BLaER1 treated with 17β-estradiol and CSF1 and Interleukin-3, amounts not matched to agents 10 nM and 100 nM (cell line): ENCODE data around the gene PPFIBP1.
A peak's percentile ranks its signal among the peaks of the same experiment; 100 is the strongest.

Experiments
- H3K27ac ChIP-seq, 11 experiments: shearing (Covaris generic); formaldehyde crosslinking; 2 replicates each; pipeline ENCODE4 v1.8.1; 2022
- H3K27me3 ChIP-seq, 11 experiments: shearing (Covaris generic); formaldehyde crosslinking; 2 replicates each; pipeline ENCODE4 v1.8.1; 2022
- H3K36me3 ChIP-seq, 11 experiments: shearing (Covaris generic); formaldehyde crosslinking; 2 replicates each; pipeline ENCODE4 v1.8.1; 2022
- H3K4me1 ChIP-seq, 10 experiments: shearing (Covaris generic); formaldehyde crosslinking; 2 replicates each; pipeline ENCODE4 v1.8.1; 2022
- H3K4me2 ChIP-seq, 11 experiments: shearing (Covaris generic); formaldehyde crosslinking; 2 replicates each; pipeline ENCODE4 v1.8.1; 2022
- H3K4me3 ChIP-seq, 10 experiments: shearing (Covaris generic); formaldehyde crosslinking; 2 replicates each; pipeline ENCODE4 v1.8.1; 2022
- H3K9ac ChIP-seq, 11 experiments: shearing (Covaris generic); formaldehyde crosslinking; 2 replicates each; pipeline ENCODE4 v1.8.1; 2022
- H3K9me3 ChIP-seq, 11 experiments: shearing (Covaris generic); formaldehyde crosslinking; replicated peaks in 1 of 11; 2 replicates each; pipeline ENCODE4 v1.8.1; 2022
- H4K20me1 ChIP-seq, 11 experiments: shearing (Covaris generic); formaldehyde crosslinking; 2 replicates each; pipeline ENCODE4 v1.8.1; 2022
- Cebpa-rat ChIP-seq, 11 experiments: shearing (Covaris generic); IDR thresholded peaks; 2 replicates each; pipeline ENCODE4 v1.8.1; 2022

PPFIBP1 gene

GRCh38 chr12:27505761-27506160 is 18.2 kb upstream of the PPFIBP1 start:
- Histone ChIP-seq H3K9me3 (peaks cover 11 to 40% (median 35%) of the 10 kb centered on the region in 11 experiments), H3K4me3 (no peak overlapping the region), H3K9ac (no peak overlapping the region), H3K36me3 (no peaks in the 10 kb centered on the region), H3K4me2 (no peak overlapping the region), H3K27ac (no peak overlapping the region), H3K4me1 (no peaks in the 10 kb centered on the region), H3K27me3 (no peaks in the 10 kb centered on the region), H4K20me1 (no peaks in the 10 kb centered on the region)
- TF ChIP-seq Cebpa-rat (IDR thresholded peaks at IDR 0.05) = no peak

DNA sequence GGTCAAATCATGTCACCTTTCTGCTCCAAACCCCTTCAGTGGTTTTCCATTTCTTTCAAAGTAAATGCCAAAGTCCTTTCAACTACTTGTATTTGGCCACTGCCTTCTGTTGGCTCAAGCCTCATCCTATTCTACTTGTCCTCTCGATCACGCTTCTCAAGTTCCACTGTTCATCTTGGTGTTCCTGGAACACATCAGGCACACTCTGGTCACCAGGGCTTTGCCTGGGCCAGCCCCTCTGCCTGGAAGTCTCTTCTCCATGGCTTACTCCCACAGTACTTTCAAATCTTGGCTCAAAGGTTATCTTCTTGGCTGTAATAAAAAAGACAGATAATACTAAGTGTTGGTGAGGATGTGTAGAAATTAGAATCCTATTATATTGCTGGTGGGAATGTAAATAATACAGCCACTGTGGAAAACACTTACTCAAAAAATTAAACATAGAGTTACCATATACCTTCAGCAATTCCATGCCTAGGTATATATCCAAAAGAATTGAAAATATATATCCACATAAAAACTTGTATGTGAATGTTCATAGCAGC is 17.3 kb upstream of the PPFIBP1 start:
- H4K20me1 ChIP-seq = no peaks in the 10 kb centered on the region
- no peak overlapping the region for H3K27ac ChIP-seq
- peaks cover 8 to 32% (median 26%) of the 10 kb centered on the region in 11 experiments; a peak in 21 of 22 replicates for H3K9me3 ChIP-seq
- no peaks in the 10 kb centered on the region for H3K36me3 ChIP-seq
- H3K27me3 ChIP-seq = no peaks in the 10 kb centered on the region
- no peaks in the 10 kb centered on the region for H3K4me1 ChIP-seq
- no peak overlapping the region for H3K9ac ChIP-seq
- H3K4me3 ChIP-seq = no peak overlapping the region
- no peak overlapping the region for H3K4me2 ChIP-seq
- no peak for TF ChIP-seq Cebpa-rat (IDR thresholded peaks at IDR 0.05)

DNA sequence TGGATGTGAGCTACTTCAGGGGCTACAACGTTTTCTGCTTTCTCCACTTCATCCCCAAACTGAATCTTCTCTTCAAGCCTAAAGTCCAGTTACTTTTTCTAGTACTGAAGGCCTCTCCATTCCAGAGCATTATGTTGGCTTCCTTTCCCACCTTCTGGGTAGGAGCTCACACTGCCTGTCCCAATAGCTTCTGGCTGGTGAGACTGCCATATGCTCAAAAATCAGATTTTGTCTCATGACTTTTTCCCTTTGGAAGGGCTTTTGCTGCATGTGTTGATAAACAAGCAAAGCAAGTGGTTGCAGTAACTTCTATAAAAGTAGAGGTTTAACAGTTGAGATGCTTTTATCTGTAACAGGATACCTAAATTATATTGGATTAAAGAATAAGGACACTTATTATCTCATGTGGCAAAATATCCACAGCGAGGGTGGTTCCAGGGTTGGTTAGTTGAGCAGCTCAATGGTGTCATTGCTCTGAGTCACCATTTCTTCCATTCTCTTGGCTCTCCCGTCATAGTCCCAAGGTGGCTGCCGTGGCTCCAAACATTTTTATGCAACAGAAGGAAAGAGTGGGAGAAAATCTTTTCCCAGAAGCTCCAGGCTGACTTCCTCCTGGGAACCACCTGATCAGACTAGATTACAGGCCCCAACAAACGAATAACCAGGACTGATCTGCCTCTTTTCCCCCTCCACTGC is 15.1 kb upstream of the PPFIBP1 start:
- H3K27ac ChIP-seq = no peak overlapping the region
- H3K36me3 ChIP-seq = no peaks in the 10 kb centered on the region
- peaks cover 0 to 13% (median 11%) of the 10 kb centered on the region in 10 experiments; a peak in 16 of 20 replicates for H3K4me1 ChIP-seq
- TF ChIP-seq Cebpa-rat (IDR thresholded peaks at IDR 0.05) = no peak
- no peaks in the 10 kb centered on the region for H3K27me3 ChIP-seq
- peaks cover 8 to 19% (median 12%) of the 10 kb centered on the region in 11 experiments; a peak in 21 of 22 replicates for H3K9me3 ChIP-seq
- no peak overlapping the region for H3K9ac ChIP-seq
- no peak overlapping the region for H3K4me2 ChIP-seq
- no peak overlapping the region for H3K4me3 ChIP-seq
- no peaks in the 10 kb centered on the region for H4K20me1 ChIP-seq

- TF ChIP-seq Cebpa-rat (IDR thresholded peaks at IDR 0.05) = no peak
- no peaks in the 10 kb centered on the region for H3K27me3 ChIP-seq
Observed at GRCh38 chr12:27511031-27511722, 12.8 kb upstream of the PPFIBP1 start.

GRCh38 chr12:27511723-27512045 is 12.3 kb upstream of the PPFIBP1 start:
- Histone ChIP-seq H3K27ac (no peak overlapping the region), H3K36me3 (no peaks in the 10 kb centered on the region), H4K20me1 (no peaks in the 10 kb centered on the region), H3K4me2 (no peak overlapping the region), H3K4me1 (peaks cover 0 to 28% (median 23%) of the 10 kb centered on the region in 10 experiments; a peak in 16 of 20 replicates), H3K9ac (no peak overlapping the region), H3K9me3 (peaks cover 2 to 8% (median 6%) of the 10 kb centered on the region in 11 experiments; a peak in 21 of 22 replicates), H3K27me3 (no peaks in the 10 kb centered on the region), H3K4me3 (no peak overlapping the region)
- TF ChIP-seq Cebpa-rat (IDR thresholded peaks at IDR 0.05) = no peak

More at GRCh38 chr12:27511031-27511722, 12.8 kb upstream of the PPFIBP1 start:
- H3K9me3 ChIP-seq = peaks cover 7 to 12% (median 11%) of the 10 kb centered on the region in 11 experiments; a peak in 21 of 22 replicates
- peaks cover 0 to 28% (median 23%) of the 10 kb centered on the region in 10 experiments; a peak in 16 of 20 replicates for H3K4me1 ChIP-seq
- no peak overlapping the region for H3K4me2 ChIP-seq
- H3K4me3 ChIP-seq = no peak overlapping the region
- H3K9ac ChIP-seq = no peak overlapping the region
- no peaks in the 10 kb centered on the region for H3K36me3 ChIP-seq
- no peaks in the 10 kb centered on the region for H4K20me1 ChIP-seq
- no peak overlapping the region for H3K27ac ChIP-seq

GRCh38 chr12:27513155-27513824 is 10.7 kb upstream of the PPFIBP1 start:
- Histone ChIP-seq H3K4me3 (peak overlapping the region in 1 of 10 experiments; percentile 3; a peak in 1 of 20 replicates), H3K9me3 (no peaks in the 10 kb centered on the region), H3K27ac (peak overlapping the region in 4 of 11 experiments; percentile 67 to 70 (median 68); a peak in 8 of 22 replicates), H4K20me1 (no peaks in the 10 kb centered on the region), H3K4me2 (peak overlapping the region in 8 of 11 experiments; percentile 41 to 70 (median 62); a peak in 17 of 22 replicates), H3K27me3 (no peaks in the 10 kb centered on the region), H3K36me3 (no peaks in the 10 kb centered on the region), H3K9ac (peak overlapping the region in 2 of 11 experiments; percentile 11 to 15; a peak in 1 of 22 replicates), H3K4me1 (peaks cover 0 to 28% (median 23%) of the 10 kb centered on the region in 10 experiments; a peak in 16 of 20 replicates)
- TF ChIP-seq Cebpa-rat (IDR thresholded peaks at IDR 0.05) = no peak; a peak in 1 of 22 replicates

DNA sequence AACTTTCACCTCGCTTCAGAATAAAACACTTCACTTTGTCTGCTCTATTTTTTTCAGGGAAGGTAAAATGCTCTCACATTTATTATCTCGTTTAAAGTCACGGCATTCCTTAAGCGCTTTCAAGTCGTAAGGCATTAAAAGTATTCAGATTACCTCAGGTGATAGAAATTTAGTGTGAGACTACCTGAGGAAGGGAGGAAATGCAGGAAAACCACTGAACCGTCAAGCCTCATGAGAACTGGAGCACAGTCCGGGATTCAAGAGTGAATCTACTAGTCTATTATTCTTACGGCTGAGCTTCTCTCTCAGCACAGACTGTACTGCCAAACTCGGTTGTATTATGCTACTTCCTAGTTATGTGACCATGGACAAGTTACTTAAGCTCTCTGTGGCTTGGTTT is 8.3 kb upstream of the PPFIBP1 start:
- Histone ChIP-seq H3K9me3 (no peaks in the 10 kb centered on the region), H3K4me2 (no peak overlapping the region), H3K27me3 (no peaks in the 10 kb centered on the region), H3K4me3 (no peak overlapping the region), H4K20me1 (no peaks in the 10 kb centered on the region), H3K4me1 (peaks cover 0 to 29% (median 24%) of the 10 kb centered on the region in 10 experiments; a peak in 17 of 20 replicates), H3K9ac (no peak overlapping the region), H3K27ac (no peak overlapping the region), H3K36me3 (no peaks in the 10 kb centered on the region)
- no peak for TF ChIP-seq Cebpa-rat (IDR thresholded peaks at IDR 0.05)

DNA sequence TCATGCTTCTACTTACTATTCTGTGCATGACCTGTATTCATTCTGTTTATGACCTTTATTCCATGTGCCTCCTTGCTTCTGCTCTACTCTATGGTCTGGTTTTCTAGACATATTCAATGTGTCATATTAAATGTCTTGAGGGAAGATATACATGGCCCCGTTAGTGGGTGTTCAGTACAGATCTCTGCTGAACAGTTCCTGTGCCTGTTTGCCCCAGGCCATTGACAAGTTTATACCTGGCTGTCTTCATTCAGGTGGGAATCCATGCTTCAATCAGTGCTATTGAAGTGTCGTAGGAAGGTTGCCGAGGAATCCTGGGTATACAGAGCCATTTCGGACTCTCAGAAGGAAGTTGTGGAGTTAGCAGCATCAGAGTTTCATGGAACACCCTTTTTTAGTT is 7.4 kb upstream of the PPFIBP1 start:
- Histone ChIP-seq H3K4me2 (no peak overlapping the region), H3K9ac (no peak overlapping the region), H3K36me3 (no peaks in the 10 kb centered on the region), H3K27me3 (no peaks in the 10 kb centered on the region), H3K4me1 (peaks cover 5 to 37% (median 32%) of the 10 kb centered on the region in 10 experiments; a peak in 19 of 20 replicates), H4K20me1 (no peaks in the 10 kb centered on the region), H3K9me3 (no peaks in the 10 kb centered on the region), H3K27ac (no peak overlapping the region), H3K4me3 (no peak overlapping the region)
- no peak for TF ChIP-seq Cebpa-rat (IDR thresholded peaks at IDR 0.05)

- Histone ChIP-seq H3K27ac (no peak overlapping the region), H3K9me3 (no peaks in the 10 kb centered on the region), H4K20me1 (no peaks in the 10 kb centered on the region), H3K27me3 (no peaks in the 10 kb centered on the region), H3K9ac (no peak overlapping the region), H3K4me1 (peaks cover 5 to 39% (median 34%) of the 10 kb centered on the region in 10 experiments; a peak in 19 of 20 replicates), H3K4me3 (no peak overlapping the region), H3K4me2 (no peak overlapping the region), H3K36me3 (no peaks in the 10 kb centered on the region)
- TF ChIP-seq Cebpa-rat (IDR thresholded peaks at IDR 0.05) = no peak
Observed at GRCh38 chr12:27517546-27517945, 6.5 kb upstream of the PPFIBP1 start.
